Endothelial cell of umbilical vein (primary cell): ENCODE measurements around the gene TTC1. TPM values are rescaled to one million over a fixed set of nuclear protein-coding genes. Genes with fewer than 3 reads are reported as not detected.

ENCODE experiments used
- BruUV-seq: library from RNA; stranded (reverse); fragments of 400-500 nt; replicated peaks from 2 replicates; lab custom pipeline; 2021; lab: Mats Ljungman, UMichigan
- CTCF ChIA-PET: fragments of 300-600, 350-600 bp; sonication (Branson Sonifier 250); formaldehyde crosslinking; loops from one replicate; lab custom pipeline; 2021; ENCODE audit warnings: antibody characterized with exemption, inconsistent platforms; lab: Charles Lee
- POLR2A ChIA-PET: fragments of 300-600, 350-600 bp; sonication (Branson Sonifier 250); formaldehyde crosslinking; loops from one replicate; lab custom pipeline; 2021; ENCODE audit warnings: antibody characterized with exemption, inconsistent platforms; lab: Charles Lee
- DNase-seq: peaks from one replicate; pipeline ENCODE4 v3.0.0-alpha.2; 2011; ENCODE audit warnings: low read depth, low spot score
- FAIRE-seq: peaks from 2 replicates; lab custom pipeline; 2011; peaks lifted over from hg19 to GRCh38; lab: Jason Lieb, UNC
- H2AFZ ChIP-seq: 2 replicates; pipeline ENCODE4 v1.6.0; 2012; ENCODE audit warnings: low read depth, low read length, control low read depth, inconsistent platforms
- H3K27ac ChIP-seq: 2 replicates; pipeline ENCODE4 v1.5.1; 2011; ENCODE audit warnings: low read depth, mild to moderate bottlenecking, control low read depth, low read length, moderate library complexity; ENCODE audit not compliant: insufficient read depth
- H3K27me3 ChIP-seq, 2 experiments: 2 replicates each; pipeline versions ENCODE4 v1.6.0 to v1.6.1; 2011; ENCODE audit warnings: low read length in 2 of 2, mixed read lengths in 1 of 2; ENCODE audit not compliant: control insufficient read depth in 2 of 2, insufficient read depth in 2 of 2
- H3K36me3 ChIP-seq, 2 experiments: 2 replicates in 1 of 2; 3 replicates in 1 of 2; pipeline ENCODE4 v1.5.1; 2011; ENCODE audit warnings: low read length in 2 of 2, mild to moderate bottlenecking in 1 of 2, moderate library complexity in 1 of 2; ENCODE audit not compliant: control insufficient read depth in 2 of 2, insufficient read depth in 2 of 2; ENCODE audit errors: extremely low read depth in 1 of 2
- H3K4me1 ChIP-seq: 3 replicates; pipeline ENCODE4 v1.5.1; 2011; ENCODE audit warnings: mild to moderate bottlenecking, low read length; ENCODE audit not compliant: control insufficient read depth, insufficient read depth; ENCODE audit errors: extremely low read depth
- H3K4me2 ChIP-seq: 2 replicates; pipeline ENCODE4 v1.6.1; 2011; ENCODE audit warnings: low read length, control low read depth, mixed read lengths; ENCODE audit not compliant: insufficient read depth
- H3K4me3 ChIP-seq, 3 experiments: fragments of 200-600 bp in 1 of 3; sonication (generic), shearing (Covaris generic) in 1 of 3; replicated peaks in 1 of 3; 2 replicates each; pipeline ENCODE4 v1.5.1; 2011 to 2016; ENCODE audit warnings: control low read depth in 3 of 3, low read length in 3 of 3, mild to moderate bottlenecking in 2 of 3, inconsistent platforms in 1 of 3, low read depth in 1 of 3, moderate library complexity in 1 of 3; ENCODE audit not compliant: insufficient read depth in 1 of 3
- H3K79me2 ChIP-seq: 2 replicates; pipeline ENCODE4 v1.6.0; 2012; ENCODE audit warnings: low read length, inconsistent platforms; ENCODE audit not compliant: control insufficient read depth, insufficient read depth
- H3K9ac ChIP-seq: replicated peaks from 2 replicates; pipeline ENCODE3; 2011; ENCODE audit warnings: low read length, control low read depth; ENCODE audit not compliant: insufficient read depth; ENCODE audit errors: extremely low read depth
- H3K9me1 ChIP-seq: replicated peaks from 3 replicates; pipeline ENCODE4 v1.6.0; 2011; ENCODE audit warnings: mild to moderate bottlenecking, low read length; ENCODE audit not compliant: control insufficient read depth, insufficient read depth; ENCODE audit errors: extremely low read depth
- H3K9me3 ChIP-seq: replicated peaks from 2 replicates; pipeline ENCODE4 v1.5.1; 2012; ENCODE audit warnings: low read length, inconsistent platforms; ENCODE audit not compliant: control insufficient read depth, insufficient read depth
- H4K20me1 ChIP-seq: replicated peaks from 2 replicates; pipeline ENCODE3; 2011; ENCODE audit warnings: mild to moderate bottlenecking, low read length; ENCODE audit not compliant: control insufficient read depth, insufficient read depth; ENCODE audit errors: extremely low read depth
- EZH2 ChIP-seq: IDR thresholded peaks from 2 replicates; pipeline ENCODE4 v1.6.1; 2012; ENCODE audit warnings: borderline replicate concordance, low read depth, mild to moderate bottlenecking, moderate library complexity, low read length, inconsistent platforms; ENCODE audit not compliant: severe bottlenecking
- FOS ChIP-seq: IDR thresholded peaks from 2 replicates; pipeline ENCODE4 v1.6.1; 2011; ENCODE audit warnings: mild to moderate bottlenecking, low read length, moderate library complexity, borderline replicate concordance; ENCODE audit not compliant: insufficient read depth
- GATA2 ChIP-seq: IDR thresholded peaks from 2 replicates; pipeline ENCODE4 v1.7.0; 2011; ENCODE audit warnings: low read depth, mild to moderate bottlenecking, moderate library complexity, mixed read lengths, low read length; ENCODE audit not compliant: insufficient read length, insufficient read depth
- JUN ChIP-seq: IDR thresholded peaks from 2 replicates; pipeline ENCODE4 v1.6.1; 2011; ENCODE audit warnings: borderline replicate concordance, low read depth; ENCODE audit not compliant: insufficient read length, insufficient read depth
- MAX ChIP-seq: IDR thresholded peaks from 2 replicates; pipeline ENCODE4 v1.6.1; 2011; ENCODE audit not compliant: insufficient read depth, insufficient read length
- MYC ChIP-seq: IDR thresholded peaks from one replicate; pipeline ENCODE4 v1.6.1; 2011; ENCODE audit warnings: mild to moderate bottlenecking, low read depth, low read length
- POLR2A ChIP-seq: IDR thresholded peaks from 2 replicates; pipeline ENCODE4 v1.6.1; 2012; ENCODE audit warnings: low read depth, mild to moderate bottlenecking, control low read depth, low read length
- POLR2AphosphoS5 ChIP-seq: IDR thresholded peaks from 2 replicates; pipeline ENCODE4 v1.6.1; 2012; ENCODE audit warnings: low read depth, mild to moderate bottlenecking, control low read depth, low read length, moderate library complexity; ENCODE audit not compliant: insufficient read depth
- dilution Hi-C: fragments of 300-500 bp; cut with MboI; formaldehyde crosslinking; loops from one replicate; pipeline ENCODE4 v1.15.0; 2019; ENCODE audit warnings: low sequenced_read_pairs; ENCODE audit not compliant: extremely low pct_ligation_motif_present
- intact Hi-C: fragments of 100-400 bp; cut with micrococcal nuclease; formaldehyde crosslinking; loops from one replicate; pipeline ENCODE4 v1.10.0; 2022
- polyA plus RNA-seq, 4 experiments: library from polyadenylated mRNA; depleted of rRNA in 3 of 4; stranded (reverse) in 3 of 4; unstranded in 1 of 4; fragments of >200 nt; gene quantifications; 2 replicates each; pipeline versions ENCODE4 v1.2.1 to v1.2.3, GENCODE V29; 2011 to 2012; ENCODE audit warnings: missing spikeins in 1 of 4
- total RNA-seq: library from RNA; stranded (reverse); gene quantifications from 2 replicates; pipeline ENCODE4 v1.2.3, GENCODE V29; 2021
- TF ChIP-seq, protein P1 (sequence below), 2 donors: IDR thresholded peaks; 1 replicate in 1 of 2; 2 replicates in 1 of 2; pipeline ENCODE4 v1.5.1; 2011; ENCODE audit warnings: low read length in 2 of 2, mild to moderate bottlenecking in 2 of 2, moderate library complexity in 2 of 2, control low read depth in 1 of 2, inconsistent platforms in 1 of 2, low read depth in 1 of 2; ENCODE audit not compliant: insufficient read depth in 1 of 2; ENCODE audit errors: extremely low read depth in 1 of 2

The TTC1 gene
- total and polyA plus RNA-seq, 2 donors (not counting 3 experiments of a cell fraction or from before 2014, with no cell fraction given): 23.9 to 62.6 TPM

GRCh38 chr5:160044391-160044804, 35.5 kb downstream of the TTC1 start:
- no peak overlapping the region for H3K27ac ChIP-seq
- peaks cover 4 to 10% of the 10 kb centered on the region in 2 experiments for H3K36me3 ChIP-seq
- ChIA-PET CTCF (interaction anchor here (1.3 kb wide), 1 partner anchor 27 kb away, joined by 5 read pairs; no protein-coding TSS in a partner anchor), POLR2A (no interaction called here)
- no peaks in the 10 kb centered on the region for H3K9me3 ChIP-seq
- TF ChIP-seq POLR2A (no peak), MAX (no peak), JUN (no peak), FOS (no peak), POLR2AphosphoS5 (no peak), EZH2 (no peak), MYC (no peak), GATA2 (no peak)
- TF ChIP-seq, protein P1, sequence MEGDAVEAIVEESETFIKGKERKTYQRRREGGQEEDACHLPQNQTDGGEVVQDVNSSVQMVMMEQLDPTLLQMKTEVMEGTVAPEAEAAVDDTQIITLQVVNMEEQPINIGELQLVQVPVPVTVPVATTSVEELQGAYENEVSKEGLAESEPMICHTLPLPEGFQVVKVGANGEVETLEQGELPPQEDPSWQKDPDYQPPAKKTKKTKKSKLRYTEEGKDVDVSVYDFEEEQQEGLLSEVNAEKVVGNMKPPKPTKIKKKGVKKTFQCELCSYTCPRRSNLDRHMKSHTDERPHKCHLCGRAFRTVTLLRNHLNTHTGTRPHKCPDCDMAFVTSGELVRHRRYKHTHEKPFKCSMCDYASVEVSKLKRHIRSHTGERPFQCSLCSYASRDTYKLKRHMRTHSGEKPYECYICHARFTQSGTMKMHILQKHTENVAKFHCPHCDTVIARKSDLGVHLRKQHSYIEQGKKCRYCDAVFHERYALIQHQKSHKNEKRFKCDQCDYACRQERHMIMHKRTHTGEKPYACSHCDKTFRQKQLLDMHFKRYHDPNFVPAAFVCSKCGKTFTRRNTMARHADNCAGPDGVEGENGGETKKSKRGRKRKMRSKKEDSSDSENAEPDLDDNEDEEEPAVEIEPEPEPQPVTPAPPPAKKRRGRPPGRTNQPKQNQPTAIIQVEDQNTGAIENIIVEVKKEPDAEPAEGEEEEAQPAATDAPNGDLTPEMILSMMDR (IDR thresholded peaks at IDR 0.05; ENCODE audit: extremely low read depth in 1 of 2, insufficient read depth in 1 of 2, low read depth in 1 of 2, low read length in 2 of 2): no peak
- peaks cover 6% of the 10 kb centered on the region for H3K4me1 ChIP-seq
- no peak for FAIRE-seq
- H3K79me2 ChIP-seq: no peaks in the 10 kb centered on the region
- H2AFZ ChIP-seq: no peak overlapping the region
- intact Hi-C loops (no loop called here), dilution Hi-C loops (no loop called here)
- H3K27me3 ChIP-seq: no peaks in the 10 kb centered on the region
- BruUV-seq: no TSS peak
- no peaks in the 10 kb centered on the region for H4K20me1 ChIP-seq
- no peaks in the 10 kb centered on the region for H3K9me1 ChIP-seq
- H3K9ac ChIP-seq: no peak overlapping the region
- no peak overlapping the region for H3K4me3 ChIP-seq
- H3K4me2 ChIP-seq: no peak overlapping the region
- peak; percentile 18 for DNase-seq
